HFF-Myc (cell line): ENCODE results near the gene UBA1.

Source experiments
- DNase-seq: peaks from one replicate; pipeline ENCODE4 v3.0.0-alpha.2; 2011; ENCODE audit warnings: low read depth; ENCODE audit errors: extremely low read depth
- H3K4me3 ChIP-seq: replicated peaks from 2 replicates; pipeline ENCODE4 v1.5.1; 2011; ENCODE audit warnings: low read depth, mild to moderate bottlenecking, control low read depth, low read length
- TF ChIP-seq, protein P1 (sequence below): IDR thresholded peaks from 2 replicates; pipeline ENCODE4 v1.5.1; 2012; ENCODE audit warnings: mild to moderate bottlenecking, low read depth, low read length, control low read depth; ENCODE audit errors: missing control alignments

UBA1 gene

DNA sequence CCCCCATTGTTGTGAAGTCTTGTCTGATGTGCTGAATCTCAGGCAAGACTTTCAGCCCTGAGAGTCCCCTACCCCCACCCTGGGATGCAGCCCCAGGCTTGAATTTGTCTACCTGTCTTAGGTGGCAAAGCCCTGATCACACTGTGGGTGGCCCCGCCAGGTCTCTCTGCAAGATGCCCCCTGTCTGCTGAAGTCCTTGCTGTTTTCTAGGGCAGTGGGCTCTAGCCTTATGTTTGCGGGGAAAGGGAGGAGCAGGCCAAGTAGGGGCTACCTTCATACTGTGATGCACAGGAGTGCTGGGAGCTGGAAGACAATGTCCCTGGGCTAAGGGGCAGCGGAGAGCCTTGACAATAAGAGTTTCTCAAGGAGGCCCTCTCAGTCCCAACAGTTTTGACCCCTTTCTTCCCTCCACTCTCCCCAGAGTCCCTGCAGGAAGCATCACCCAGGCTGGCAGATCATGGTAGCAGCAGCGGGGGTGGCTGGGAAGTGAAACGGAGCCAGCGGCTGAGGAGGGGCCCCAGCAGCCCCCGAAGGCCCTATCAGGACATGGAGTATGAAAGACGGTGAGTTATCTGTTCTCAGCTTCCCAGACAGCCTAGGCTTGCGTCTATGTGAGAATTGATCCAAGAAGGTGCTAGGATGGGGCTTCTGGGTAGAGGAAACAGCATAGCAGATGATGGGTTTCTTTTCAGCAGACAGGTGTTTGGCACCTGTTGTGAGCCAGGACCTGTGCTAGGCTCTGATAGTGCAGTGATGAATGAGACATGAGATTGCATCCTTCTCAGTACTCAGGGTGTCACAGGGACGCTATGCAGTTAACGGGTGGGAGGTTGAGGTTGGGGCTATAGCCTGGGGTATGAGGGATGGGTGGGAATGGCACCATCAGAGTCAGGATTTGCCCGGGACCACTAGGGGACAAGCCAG, 46.4 kb upstream of the UBA1 start:
- TF ChIP-seq, protein P1, sequence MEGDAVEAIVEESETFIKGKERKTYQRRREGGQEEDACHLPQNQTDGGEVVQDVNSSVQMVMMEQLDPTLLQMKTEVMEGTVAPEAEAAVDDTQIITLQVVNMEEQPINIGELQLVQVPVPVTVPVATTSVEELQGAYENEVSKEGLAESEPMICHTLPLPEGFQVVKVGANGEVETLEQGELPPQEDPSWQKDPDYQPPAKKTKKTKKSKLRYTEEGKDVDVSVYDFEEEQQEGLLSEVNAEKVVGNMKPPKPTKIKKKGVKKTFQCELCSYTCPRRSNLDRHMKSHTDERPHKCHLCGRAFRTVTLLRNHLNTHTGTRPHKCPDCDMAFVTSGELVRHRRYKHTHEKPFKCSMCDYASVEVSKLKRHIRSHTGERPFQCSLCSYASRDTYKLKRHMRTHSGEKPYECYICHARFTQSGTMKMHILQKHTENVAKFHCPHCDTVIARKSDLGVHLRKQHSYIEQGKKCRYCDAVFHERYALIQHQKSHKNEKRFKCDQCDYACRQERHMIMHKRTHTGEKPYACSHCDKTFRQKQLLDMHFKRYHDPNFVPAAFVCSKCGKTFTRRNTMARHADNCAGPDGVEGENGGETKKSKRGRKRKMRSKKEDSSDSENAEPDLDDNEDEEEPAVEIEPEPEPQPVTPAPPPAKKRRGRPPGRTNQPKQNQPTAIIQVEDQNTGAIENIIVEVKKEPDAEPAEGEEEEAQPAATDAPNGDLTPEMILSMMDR = no peak
- DNase-seq = no peak
- H3K4me3 ChIP-seq = peak overlapping the region; percentile 70

DNA sequence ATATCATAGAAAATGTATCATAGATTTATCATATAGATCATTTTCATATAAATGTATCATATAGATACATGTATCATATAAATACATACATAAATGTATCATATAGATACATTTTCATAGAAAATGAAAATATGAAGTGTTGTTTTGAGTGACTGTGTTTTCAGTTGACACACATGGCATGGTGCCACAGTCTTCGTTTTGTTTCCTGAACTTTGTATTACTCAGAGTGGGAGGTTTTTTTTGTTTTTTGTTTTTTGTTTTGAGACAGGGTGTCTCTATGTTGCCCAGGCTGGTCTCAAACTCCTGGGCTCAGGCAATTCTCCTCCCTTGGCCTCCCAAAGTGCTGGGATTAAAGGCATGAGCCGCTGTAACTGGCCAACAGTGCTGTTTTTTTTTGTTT, 44.7 kb upstream of the UBA1 start:
- no peak for DNase-seq
- H3K4me3 ChIP-seq = no peak overlapping the region
- TF ChIP-seq, protein P1 = no peak

DNA sequence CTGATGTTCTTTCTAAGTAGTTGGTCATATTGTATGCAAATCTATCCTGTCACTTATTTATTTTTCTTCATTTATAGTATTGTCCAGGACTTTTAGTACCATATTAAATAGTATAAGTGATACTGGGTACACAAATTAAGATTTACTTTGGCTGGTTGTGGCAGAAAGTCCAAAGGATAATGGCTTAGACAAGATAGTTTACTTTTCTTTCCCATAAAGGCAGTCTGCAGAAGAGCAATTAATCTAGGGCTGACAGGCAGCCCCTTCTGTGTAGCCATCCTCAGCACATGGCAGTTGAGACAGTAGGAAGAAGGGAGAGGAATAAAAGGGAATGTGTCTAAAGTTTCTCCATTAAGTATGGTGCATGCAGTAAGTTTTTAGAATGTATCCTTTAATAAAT, 42.2 kb upstream of the UBA1 start:
- TF ChIP-seq, protein P1 = no peak
- H3K4me3 ChIP-seq = no peak overlapping the region
- DNase-seq = no peak

DNA sequence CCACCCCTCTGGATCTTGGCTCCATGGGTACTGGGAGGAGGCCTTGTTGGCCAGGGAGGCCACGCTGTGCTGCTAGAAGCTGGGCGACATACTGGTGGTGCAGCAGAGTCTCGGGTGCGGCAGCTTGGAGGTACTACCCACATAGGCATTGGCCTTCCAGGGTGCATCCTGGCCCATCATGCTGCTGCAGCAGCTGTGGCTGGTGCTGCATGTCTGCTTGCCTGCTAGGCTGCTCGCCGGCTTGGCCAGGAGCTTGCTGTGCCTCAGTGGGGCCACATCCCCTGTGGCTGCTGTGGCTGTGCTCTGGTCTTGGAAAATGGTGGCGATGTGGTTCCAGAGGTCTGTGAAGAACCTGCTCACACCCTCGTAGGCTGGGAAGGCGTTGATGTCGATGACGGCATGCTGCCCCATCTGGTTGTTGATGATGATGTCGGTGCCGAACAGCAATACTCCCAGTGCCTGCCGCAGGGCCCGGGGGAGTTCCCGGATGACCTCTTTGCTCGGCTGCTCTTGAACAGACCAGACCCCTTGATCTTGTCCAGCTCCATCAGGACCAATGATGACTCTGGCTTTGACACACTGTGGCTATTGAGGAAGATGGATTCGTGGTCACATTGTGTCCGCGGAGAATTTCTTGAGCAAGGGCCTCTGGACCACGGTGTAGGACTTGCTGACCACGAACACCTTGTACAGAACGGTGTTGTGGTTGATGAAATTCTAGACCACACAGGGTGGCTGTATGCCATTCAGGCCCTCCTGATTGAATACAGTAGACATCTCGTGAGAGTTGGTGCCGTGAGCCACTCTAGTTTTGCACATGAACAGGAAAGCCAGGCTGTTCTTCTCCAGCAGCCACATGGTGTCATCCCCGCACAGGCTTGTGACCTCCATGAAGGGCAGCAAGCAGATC, 36.8 kb upstream of the UBA1 start:
- DNase-seq = no peak
- TF ChIP-seq, protein P1 = no peak

DNA sequence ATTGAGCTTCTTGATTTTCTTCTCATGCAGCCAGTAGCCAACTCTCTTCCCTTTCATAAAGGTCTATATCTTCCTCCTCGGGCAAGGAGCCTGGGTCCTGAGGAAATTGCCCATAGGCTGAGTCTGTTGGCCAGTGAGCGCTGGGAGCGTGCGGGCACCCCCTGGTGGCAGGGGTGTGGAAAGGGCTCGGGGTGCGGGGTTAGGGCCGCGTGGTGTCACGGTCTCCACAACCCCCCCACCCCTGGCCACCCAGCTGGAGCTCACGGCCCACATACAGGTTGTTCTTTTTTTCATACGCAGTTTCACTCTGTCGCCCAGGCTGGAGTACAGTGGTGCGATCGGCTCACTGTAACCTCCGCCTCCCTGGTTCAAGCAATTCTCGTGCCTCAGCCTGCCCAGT, 35.5 kb upstream of the UBA1 start:
- no peak overlapping the region for H3K4me3 ChIP-seq
- TF ChIP-seq, protein P1 = no peak
- no peak for DNase-seq

More for the DNA sequence above, 36.8 kb upstream of the UBA1 start:
- no peak overlapping the region for H3K4me3 ChIP-seq

DNA sequence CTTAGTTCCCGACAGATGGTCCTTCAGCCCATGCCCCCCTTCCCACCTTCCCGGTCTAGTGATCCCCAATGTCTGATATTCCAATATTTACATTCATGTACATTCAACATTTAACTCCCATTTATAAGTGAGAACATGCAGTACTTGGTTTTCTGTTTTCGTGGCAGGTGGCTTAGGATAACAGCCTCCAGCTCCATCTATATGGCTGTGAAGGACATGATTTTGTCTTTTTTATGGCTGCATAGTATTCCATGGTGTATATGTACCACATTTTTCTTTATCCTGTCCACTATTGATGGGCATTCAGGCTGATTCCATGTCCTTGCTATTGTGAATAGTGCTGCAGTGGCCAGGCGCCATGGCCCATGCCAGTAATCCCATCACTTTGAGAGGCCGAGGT, 34.8 kb upstream of the UBA1 start:
- no peak for DNase-seq
- no peak overlapping the region for H3K4me3 ChIP-seq
- TF ChIP-seq, protein P1 = no peak
